HG02763 (cell line): Measurements from ENCODE around the gene SMIM29.

Source experiments
- ATAC-seq: cut with Tn5 transposase; IDR thresholded peaks from one replicate; pipeline ENCODE4 v1.9.1; 2021; ENCODE audit warnings: mild to moderate bottlenecking, moderate library complexity; ENCODE audit not compliant: unreplicated experiment

The SMIM29 gene

GRCh38 chr6:34241351-34242215, 7.2 kb downstream of the SMIM29 start:
- ATAC-seq, result no peak

- no peak for ATAC-seq
Measured at GRCh38 chr6:34240329-34241248, 8.2 kb downstream of the SMIM29 start.

GRCh38 chr6:34239893-34240292, 8.9 kb downstream of the SMIM29 start:
- no peak for ATAC-seq

- no peak for ATAC-seq
Measured at GRCh38 chr6:34239500-34239825, 9.3 kb downstream of the SMIM29 start.

- no peak for ATAC-seq
Measured at GRCh38 chr6:34238585-34239499, 10.0 kb downstream of the SMIM29 start.

GRCh38 chr6:34237722-34238584, 10.9 kb downstream of the SMIM29 start:
- peak; percentile 0 for ATAC-seq

- ATAC-seq, result peak; percentile 19
Measured at GRCh38 chr6:34237316-34237721, 11.5 kb downstream of the SMIM29 start.

GRCh38 chr6:34236443-34237315, 12.1 kb downstream of the SMIM29 start, which contains the start of gene HMGA1:
HMGA1 (plus strand) TSS chr6:34236873; CDS start chr6:34240781, 3,908 bp downstream.
- peak; percentile 64 for ATAC-seq

- ATAC-seq, result peak; percentile 1
Measured at GRCh38 chr6:34236131-34236442, 12.7 kb downstream of the SMIM29 start.

GRCh38 chr6:34235307-34236130, 13.3 kb downstream of the SMIM29 start:
- ATAC-seq, result no peak

- ATAC-seq, result no peak
Measured at GRCh38 chr6:34234667-34235306, 14.0 kb downstream of the SMIM29 start.

GRCh38 chr6:34233867-34234266, 14.9 kb downstream of the SMIM29 start:
- ATAC-seq, result no peak

- ATAC-seq, result no peak
Measured at GRCh38 chr6:34232901-34233300, 15.9 kb downstream of the SMIM29 start.

- ATAC-seq, result no peak
Measured at GRCh38 chr6:34231566-34232336, 17.1 kb downstream of the SMIM29 start.

- ATAC-seq, result no peak
Measured at GRCh38 chr6:34230653-34231371, 18.0 kb downstream of the SMIM29 start.

- no peak for ATAC-seq
Measured at GRCh38 chr6:34229877-34230276, 18.9 kb downstream of the SMIM29 start.
